LNCaP clone FGC (cell line): ENCODE data around the gene BPIFA1.

Source experiments
- DNase-seq: peaks from one replicate; pipeline ENCODE4 v3.0.0-alpha.2; 2011; ENCODE audit warnings: low read depth
- H3K4me3 ChIP-seq: 2 replicates; pipeline ENCODE4 v1.5.1; 2011; ENCODE audit warnings: mild to moderate bottlenecking, low read depth, low read length, control low read depth
- TF ChIP-seq, protein P1 (sequence below): IDR thresholded peaks from 2 replicates; pipeline ENCODE4 v1.5.1; 2012; ENCODE audit warnings: mild to moderate bottlenecking; ENCODE audit not compliant: control insufficient read depth, insufficient read depth; ENCODE audit errors: extremely low read depth

Gene BPIFA1

DNA sequence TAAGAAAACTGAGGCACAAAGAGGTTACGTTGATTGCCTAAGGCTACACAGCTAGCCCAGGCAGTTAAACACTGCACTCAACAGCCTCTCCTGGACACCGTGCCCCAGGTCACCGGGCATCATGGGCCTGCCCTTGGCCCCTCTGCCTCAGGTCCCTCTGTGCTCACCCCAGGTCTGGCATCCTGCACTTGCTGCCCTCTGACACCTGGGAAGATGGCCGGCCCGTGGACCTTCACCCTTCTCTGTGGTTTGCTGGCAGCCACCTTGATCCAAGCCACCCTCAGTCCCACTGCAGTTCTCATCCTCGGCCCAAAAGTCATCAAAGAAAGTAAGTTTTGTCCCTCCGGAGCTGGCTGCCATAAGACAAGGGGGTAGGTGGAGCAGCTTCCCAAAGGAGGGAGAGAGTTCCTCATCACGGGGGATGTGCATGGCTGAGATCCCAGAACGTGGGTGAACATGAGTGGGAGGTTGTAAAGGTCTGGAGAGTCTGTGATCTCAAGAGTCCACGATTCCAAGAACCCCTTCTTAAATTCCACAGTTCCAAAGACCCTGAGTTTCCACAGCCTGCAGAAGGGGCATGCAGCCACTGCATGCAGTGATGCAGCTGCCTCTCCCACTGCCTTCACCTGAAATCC is 50.2 kb downstream of the BPIFA1 start:
- no peak overlapping the region for H3K4me3 ChIP-seq
- DNase-seq, result no peak
- TF ChIP-seq, protein P1, sequence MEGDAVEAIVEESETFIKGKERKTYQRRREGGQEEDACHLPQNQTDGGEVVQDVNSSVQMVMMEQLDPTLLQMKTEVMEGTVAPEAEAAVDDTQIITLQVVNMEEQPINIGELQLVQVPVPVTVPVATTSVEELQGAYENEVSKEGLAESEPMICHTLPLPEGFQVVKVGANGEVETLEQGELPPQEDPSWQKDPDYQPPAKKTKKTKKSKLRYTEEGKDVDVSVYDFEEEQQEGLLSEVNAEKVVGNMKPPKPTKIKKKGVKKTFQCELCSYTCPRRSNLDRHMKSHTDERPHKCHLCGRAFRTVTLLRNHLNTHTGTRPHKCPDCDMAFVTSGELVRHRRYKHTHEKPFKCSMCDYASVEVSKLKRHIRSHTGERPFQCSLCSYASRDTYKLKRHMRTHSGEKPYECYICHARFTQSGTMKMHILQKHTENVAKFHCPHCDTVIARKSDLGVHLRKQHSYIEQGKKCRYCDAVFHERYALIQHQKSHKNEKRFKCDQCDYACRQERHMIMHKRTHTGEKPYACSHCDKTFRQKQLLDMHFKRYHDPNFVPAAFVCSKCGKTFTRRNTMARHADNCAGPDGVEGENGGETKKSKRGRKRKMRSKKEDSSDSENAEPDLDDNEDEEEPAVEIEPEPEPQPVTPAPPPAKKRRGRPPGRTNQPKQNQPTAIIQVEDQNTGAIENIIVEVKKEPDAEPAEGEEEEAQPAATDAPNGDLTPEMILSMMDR, result no peak

DNA sequence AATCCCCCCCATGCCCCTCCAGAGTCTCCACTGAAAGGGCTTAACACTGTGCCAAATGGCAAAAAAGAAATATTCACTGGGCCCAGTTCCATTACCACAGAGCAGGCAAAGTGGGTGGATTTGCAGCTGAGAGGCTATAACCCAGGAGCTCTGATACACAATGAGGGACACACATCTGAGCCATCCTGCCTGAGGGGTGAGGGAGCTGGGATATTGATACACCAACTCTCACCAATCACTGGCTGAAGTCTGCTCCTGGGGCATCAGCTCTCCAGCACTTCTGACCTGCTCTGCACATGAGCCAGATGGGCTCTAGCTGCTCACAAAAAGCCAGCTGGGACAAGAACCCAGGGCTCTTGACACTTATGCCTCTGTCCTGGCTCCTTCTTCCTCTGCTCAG is 52.1 kb downstream of the BPIFA1 start:
- no peak for DNase-seq
- no peak overlapping the region for H3K4me3 ChIP-seq
- TF ChIP-seq, protein P1, result no peak

DNA sequence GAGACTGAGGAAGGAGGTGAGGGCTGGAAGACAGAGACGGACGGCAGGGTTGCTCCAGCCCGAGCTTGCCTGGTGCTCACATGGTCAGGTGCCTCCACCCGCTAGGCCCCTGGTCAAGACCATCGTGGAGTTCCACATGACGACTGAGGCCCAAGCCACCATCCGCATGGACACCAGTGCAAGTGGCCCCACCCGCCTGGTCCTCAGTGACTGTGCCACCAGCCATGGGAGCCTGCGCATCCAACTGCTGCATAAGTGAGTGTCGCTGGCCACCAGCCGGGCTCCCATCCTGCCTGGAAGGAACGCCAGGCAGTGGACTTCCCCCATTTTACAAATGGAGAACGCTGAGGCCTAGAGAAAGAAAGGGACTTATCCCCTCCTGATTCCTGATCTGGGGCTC is 55.1 kb downstream of the BPIFA1 start:
- no peak for DNase-seq
- no peak overlapping the region for H3K4me3 ChIP-seq
- TF ChIP-seq, protein P1, result no peak

DNA sequence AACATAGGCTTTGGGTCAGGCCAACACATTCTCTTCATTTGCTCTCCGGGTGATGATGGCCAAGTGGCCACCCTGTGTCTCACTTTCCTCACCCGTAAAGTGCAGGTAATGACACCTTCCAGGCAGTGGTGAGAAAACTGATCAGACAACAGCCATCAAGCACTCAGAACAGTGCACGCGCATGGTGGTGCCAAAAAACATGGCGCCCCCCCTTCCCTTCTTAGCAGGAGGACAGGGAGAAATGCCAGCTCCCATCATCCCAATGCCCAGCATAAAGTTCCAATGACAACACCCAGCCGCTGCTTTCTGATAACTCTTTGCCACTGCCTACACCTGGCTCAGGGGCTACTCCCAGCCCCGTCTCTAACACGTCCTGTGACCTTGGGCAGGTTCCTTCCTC is 55.6 kb downstream of the BPIFA1 start:
- TF ChIP-seq, protein P1, result no peak
- no peak overlapping the region for H3K4me3 ChIP-seq
- no peak for DNase-seq

DNA sequence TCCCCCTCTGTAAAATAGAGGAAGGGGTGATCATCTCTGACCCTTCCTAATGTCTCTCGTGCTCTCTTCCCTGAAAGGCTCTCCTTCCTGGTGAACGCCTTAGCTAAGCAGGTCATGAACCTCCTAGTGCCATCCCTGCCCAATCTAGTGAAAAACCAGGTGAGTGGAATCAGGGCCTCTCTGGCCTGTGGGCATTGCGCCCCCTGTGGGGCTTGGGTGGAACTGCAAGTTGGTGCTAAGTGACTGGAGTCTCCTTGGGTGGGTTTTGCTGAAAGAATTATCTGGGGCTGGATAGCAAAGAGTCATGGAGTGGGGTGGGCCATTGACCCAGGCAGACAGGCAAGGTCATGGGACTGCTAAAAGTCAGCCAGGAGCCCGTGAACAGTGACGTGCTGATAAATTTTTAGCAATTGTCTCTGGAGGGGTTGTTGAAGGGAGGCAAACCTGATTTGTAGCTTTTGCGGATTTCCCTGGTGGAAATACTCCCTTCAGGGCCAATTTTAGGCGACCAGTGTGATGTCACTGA is 56.1 kb downstream of the BPIFA1 start:
- peak; percentile 7 for DNase-seq
- no peak overlapping the region for H3K4me3 ChIP-seq
- TF ChIP-seq, protein P1, result peak; percentile 86
